ENCODE measurements around the gene UPF3A. TPM values are rescaled to one million over a fixed set of nuclear protein-coding genes. Genes with fewer than 3 reads are reported as not detected.

UPF3A gene
- total and polyA plus RNA-seq, 9 of the 15 experiments (the other 6 are each of a cell fraction or from before 2014, with no cell fraction given): 15.6 to 76.5 (median 40.9) TPM

DNA sequence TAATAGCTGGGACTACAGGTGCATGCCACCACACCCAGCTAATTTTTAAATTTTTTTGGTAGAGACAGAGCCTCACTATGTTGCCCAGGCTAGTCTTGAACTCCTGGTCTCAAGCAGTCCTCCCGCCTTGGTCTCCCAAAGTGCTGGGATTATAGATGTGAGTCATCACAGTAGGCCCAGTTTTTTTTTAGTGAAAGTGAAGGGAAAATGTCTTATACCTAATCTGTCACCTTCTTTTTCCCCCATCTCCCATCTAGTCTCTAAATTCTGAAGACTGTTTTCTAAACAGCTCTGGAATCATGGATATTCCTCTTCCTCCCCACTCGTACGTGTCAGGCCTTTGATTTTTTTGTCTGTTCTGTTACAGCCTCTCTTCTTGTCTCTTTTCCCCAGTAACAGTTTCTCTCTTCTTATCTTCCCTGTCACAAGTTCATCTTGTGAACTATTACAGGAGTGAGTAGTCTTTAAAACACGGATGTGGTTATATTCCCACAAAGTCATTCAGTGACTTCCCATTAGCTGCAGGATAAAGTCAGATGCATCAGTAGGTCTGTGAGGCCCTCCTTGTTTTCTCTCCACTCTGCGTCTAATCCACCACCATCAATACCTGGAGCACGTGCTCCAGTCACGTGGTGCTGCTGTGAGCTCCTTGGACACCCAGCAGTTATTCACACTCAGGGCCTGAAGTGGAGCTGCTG, 43.8 kb upstream of the UPF3A start (continued):
- TF ChIP-seq, protein P1, sequence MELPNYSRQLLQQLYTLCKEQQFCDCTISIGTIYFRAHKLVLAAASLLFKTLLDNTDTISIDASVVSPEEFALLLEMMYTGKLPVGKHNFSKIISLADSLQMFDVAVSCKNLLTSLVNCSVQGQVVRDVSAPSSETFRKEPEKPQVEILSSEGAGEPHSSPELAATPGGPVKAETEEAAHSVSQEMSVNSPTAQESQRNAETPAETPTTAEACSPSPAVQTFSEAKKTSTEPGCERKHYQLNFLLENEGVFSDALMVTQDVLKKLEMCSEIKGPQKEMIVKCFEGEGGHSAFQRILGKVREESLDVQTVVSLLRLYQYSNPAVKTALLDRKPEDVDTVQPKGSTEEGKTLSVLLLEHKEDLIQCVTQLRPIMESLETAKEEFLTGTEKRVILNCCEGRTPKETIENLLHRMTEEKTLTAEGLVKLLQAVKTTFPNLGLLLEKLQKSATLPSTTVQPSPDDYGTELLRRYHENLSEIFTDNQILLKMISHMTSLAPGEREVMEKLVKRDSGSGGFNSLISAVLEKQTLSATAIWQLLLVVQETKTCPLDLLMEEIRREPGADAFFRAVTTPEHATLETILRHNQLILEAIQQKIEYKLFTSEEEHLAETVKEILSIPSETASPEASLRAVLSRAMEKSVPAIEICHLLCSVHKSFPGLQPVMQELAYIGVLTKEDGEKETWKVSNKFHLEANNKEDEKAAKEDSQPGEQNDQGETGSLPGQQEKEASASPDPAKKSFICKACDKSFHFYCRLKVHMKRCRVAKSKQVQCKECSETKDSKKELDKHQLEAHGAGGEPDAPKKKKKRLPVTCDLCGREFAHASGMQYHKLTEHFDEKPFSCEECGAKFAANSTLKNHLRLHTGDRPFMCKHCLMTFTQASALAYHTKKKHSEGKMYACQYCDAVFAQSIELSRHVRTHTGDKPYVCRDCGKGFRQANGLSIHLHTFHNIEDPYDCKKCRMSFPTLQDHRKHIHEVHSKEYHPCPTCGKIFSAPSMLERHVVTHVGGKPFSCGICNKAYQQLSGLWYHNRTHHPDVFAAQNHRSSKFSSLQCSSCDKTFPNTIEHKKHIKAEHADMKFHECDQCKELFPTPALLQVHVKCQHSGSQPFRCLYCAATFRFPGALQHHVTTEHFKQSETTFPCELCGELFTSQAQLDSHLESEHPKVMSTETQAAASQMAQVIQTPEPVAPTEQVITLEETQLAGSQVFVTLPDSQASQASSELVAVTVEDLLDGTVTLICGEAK (IDR thresholded peaks at IDR 0.05): no peak
- TF ChIP-seq, protein P1 (CRISPR knock-in tag; IDR thresholded peaks at IDR 0.05): no peak
- no peak for TF ChIP-seq ZNF778 (CRISPR knock-in tag; IDR thresholded peaks at IDR 0.05)
- no peak for TF ChIP-seq MED1 (CRISPR knock-in tag; IDR thresholded peaks at IDR 0.05; ENCODE audit: borderline replicate concordance)
- no peak for TF ChIP-seq NFE2L1 (tag; IDR thresholded peaks at IDR 0.05; ENCODE audit: borderline replicate concordance, low read depth)
- TF ChIP-seq ZNF644 (tag; IDR thresholded peaks at IDR 0.05; ENCODE audit: low read depth): no peak
- TF ChIP-seq GTF2A2 (tag; IDR thresholded peaks at IDR 0.05): no peak
- TF ChIP-seq, protein P2, sequence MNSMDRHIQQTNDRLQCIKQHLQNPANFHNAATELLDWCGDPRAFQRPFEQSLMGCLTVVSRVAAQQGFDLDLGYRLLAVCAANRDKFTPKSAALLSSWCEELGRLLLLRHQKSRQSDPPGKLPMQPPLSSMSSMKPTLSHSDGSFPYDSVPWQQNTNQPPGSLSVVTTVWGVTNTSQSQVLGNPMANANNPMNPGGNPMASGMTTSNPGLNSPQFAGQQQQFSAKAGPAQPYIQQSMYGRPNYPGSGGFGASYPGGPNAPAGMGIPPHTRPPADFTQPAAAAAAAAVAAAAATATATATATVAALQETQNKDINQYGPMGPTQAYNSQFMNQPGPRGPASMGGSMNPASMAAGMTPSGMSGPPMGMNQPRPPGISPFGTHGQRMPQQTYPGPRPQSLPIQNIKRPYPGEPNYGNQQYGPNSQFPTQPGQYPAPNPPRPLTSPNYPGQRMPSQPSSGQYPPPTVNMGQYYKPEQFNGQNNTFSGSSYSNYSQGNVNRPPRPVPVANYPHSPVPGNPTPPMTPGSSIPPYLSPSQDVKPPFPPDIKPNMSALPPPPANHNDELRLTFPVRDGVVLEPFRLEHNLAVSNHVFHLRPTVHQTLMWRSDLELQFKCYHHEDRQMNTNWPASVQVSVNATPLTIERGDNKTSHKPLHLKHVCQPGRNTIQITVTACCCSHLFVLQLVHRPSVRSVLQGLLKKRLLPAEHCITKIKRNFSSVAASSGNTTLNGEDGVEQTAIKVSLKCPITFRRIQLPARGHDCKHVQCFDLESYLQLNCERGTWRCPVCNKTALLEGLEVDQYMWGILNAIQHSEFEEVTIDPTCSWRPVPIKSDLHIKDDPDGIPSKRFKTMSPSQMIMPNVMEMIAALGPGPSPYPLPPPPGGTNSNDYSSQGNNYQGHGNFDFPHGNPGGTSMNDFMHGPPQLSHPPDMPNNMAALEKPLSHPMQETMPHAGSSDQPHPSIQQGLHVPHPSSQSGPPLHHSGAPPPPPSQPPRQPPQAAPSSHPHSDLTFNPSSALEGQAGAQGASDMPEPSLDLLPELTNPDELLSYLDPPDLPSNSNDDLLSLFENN (IDR thresholded peaks at IDR 0.05; ENCODE audit: low read depth in 2 of 2, low read length in 2 of 2): no peak
- TF ChIP-seq RBM25 (IDR thresholded peaks at IDR 0.05; ENCODE audit: low read depth, low read length, severe bottlenecking): no peak
- no peak for TF ChIP-seq ZKSCAN3 (CRISPR knock-in tag; IDR thresholded peaks at IDR 0.05)
- TF ChIP-seq CREB1 (IDR thresholded peaks at IDR 0.05): no peak
- TF ChIP-seq CREB1 (CRISPR knock-in tag; IDR thresholded peaks at IDR 0.05): 0 out of 2 replicates have a peak, but pooled peaks have one; percentile 18
- TF ChIP-seq ESRRA (IDR thresholded peaks at IDR 0.05; ENCODE audit: borderline replicate concordance, low read depth): peak; percentile 63; the same call in 1 of the 2 replicates
- TF ChIP-seq HDAC6 (IDR thresholded peaks at IDR 0.05; ENCODE audit: low read depth, low read length): no peak
- TF ChIP-seq E2F3 (CRISPR knock-in tag; IDR thresholded peaks at IDR 0.05): no peak

Data from K562 (cell line).